SH-SY5Y (cell line): ENCODE measurements around the gene GINS3.

Experiments used
- GATA2 ChIP-seq: IDR thresholded peaks from 2 replicates; pipeline ENCODE4 v1.6.1; 2011; ENCODE audit warnings: mild to moderate bottlenecking, low read depth, low read length
- GATA3 ChIP-seq: IDR thresholded peaks from 2 replicates; pipeline ENCODE4 v1.6.1; 2011; ENCODE audit warnings: low read depth, mild to moderate bottlenecking, low read length, moderate library complexity

DNA sequence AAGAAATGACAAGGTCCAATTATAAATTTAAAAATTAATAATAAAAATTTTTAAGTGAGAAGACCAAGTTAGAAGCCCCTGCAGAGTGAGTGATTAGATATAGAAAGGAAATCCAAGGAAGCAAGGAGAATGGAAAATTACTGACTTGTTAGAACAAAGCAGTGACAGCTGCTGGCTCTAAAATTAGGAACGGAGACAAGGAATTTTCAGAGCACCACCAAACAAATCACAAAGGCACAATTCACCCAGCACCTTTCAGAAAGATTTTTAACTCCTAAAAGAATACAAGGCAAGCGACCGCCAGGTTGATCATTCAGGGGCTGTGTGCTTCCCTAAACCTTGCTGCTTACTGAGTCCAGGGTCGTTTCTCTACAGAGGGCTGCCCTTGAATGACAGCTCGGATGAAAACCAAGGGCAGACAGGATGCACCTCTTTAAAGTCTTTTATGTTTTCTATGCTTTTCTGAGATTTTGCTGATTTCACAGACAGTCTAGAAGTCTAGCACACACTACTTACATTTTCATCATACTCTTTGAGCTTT is 45.4 kb upstream of the GINS3 start:
- TF ChIP-seq GATA2 (no peak), GATA3 (no peak)
